22Rv1 (cell line): ENCODE data around the gene CEP128.

ENCODE experiments used
- CTCF ChIP-seq: fragments of 450-650 bp; IDR thresholded peaks from 2 replicates; pipeline ENCODE4 v1.5.1; 2017; ENCODE audit warnings: mild to moderate bottlenecking
- ZFX ChIP-seq: fragments of 450-650 bp; IDR thresholded peaks from 2 replicates; pipeline ENCODE4 v1.6.1; 2017; ENCODE audit warnings: antibody characterized with exemption, borderline replicate concordance

- TF ChIP-seq CTCF: no peak
- no peak for TF ChIP-seq ZFX
Measured at GRCh38 chr14:80620434-80620833, 321.1 kb downstream of the CEP128 start.
